ENCODE results near the gene MICB. TPM values are rescaled to one million over a fixed set of nuclear protein-coding genes. Genes with fewer than 3 reads are reported as not detected.

The MICB gene
- total and polyA plus RNA-seq, 9 of the 15 experiments (the other 6 are each of a cell fraction or from before 2014, with no cell fraction given) = 13.3 to 34.5 (median 19.8) TPM

DNA sequence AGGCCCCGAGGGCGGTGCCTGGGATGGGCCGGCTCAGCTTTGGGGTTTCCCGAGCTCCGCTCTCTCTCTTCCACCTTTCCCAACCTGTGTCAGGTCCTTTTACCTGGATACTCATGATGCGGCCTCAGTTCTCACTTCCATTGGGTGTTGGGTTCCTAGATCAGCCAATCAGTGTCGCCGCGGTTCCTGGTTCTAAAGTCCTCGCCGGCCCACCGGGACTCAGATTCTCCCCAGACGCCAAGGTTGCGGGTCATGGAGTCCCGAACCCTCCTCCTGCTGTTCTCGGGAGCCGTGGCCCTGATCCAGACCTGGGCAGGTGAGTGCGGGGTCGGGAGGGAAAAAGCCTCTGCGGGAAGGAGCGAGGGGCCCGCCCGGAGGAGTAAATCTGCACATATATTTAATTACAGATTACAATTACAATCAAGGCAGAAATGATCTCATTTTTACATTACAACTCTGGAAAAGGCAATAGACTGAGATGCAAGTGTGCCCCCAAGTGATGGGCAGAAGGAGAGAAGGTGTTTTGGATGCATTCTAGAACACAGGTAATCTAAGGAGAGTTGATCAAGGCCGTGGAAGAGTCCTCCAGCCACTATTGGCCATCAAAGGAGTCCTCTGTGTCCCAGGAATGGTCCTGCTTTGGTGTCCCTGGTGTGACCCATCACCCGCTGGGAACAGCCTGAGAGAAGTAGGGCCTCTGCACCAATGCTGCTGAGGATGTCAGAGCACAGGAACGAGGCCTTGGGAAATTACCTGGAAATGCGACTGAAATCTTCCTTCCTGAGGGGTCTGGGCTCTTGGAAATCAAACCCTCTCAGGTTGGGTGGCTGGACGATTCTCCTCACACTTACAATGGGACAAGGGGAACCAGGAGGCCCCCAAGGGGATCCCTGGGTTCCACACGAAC lies 34.7 kb upstream of the MICB start (continued):
- TF ChIP-seq CHD1 (IDR thresholded peaks at IDR 0.05; ENCODE audit: low read length) (no peak), TRIM25 (IDR thresholded peaks at IDR 0.05; ENCODE audit: borderline replicate concordance) (no peak), FOXA3 (CRISPR knock-in tag; conservative IDR thresholded peaks at IDR 0.05 in 1 of 2, IDR thresholded peaks at IDR 0.05 in 1 of 2) (no peak), FOS (IDR thresholded peaks at IDR 0.05; ENCODE audit: extremely low read depth, insufficient read length) (peak; percentile 81), TCF3 (CRISPR knock-in tag; IDR thresholded peaks at IDR 0.05) (no peak), TARDBP (IDR thresholded peaks at IDR 0.05) (no peak), MCM3 (IDR thresholded peaks at IDR 0.05) (no peak), EGR1 (conservative IDR thresholded peaks at IDR 0.05) (no peak), FOXK1 (CRISPR knock-in tag; IDR thresholded peaks at IDR 0.05; ENCODE audit: borderline replicate concordance) (no peak), EHMT2 (IDR thresholded peaks at IDR 0.05) (no peak), ATF1 (CRISPR knock-in tag; IDR thresholded peaks at IDR 0.05) (no peak), ATF1 (tag; IDR thresholded peaks at IDR 0.05) (peak; percentile 92), MYC (IDR thresholded peaks at IDR 0.05; ENCODE audit: low read depth, low read length) (no peak), MYC (CRISPR knock-in tag; IDR thresholded peaks at IDR 0.05; ENCODE audit: borderline replicate concordance, low read depth) (no peak), FOXP1 (CRISPR knock-in tag; IDR thresholded peaks at IDR 0.05) (no peak), SP1 (CRISPR knock-in tag; IDR thresholded peaks at IDR 0.05) (no peak), SOX6 (IDR thresholded peaks at IDR 0.05) (no peak), RBM25 (IDR thresholded peaks at IDR 0.05; ENCODE audit: low read depth, low read length, severe bottlenecking) (peak; percentile 52)
- TF ChIP-seq, protein P1, sequence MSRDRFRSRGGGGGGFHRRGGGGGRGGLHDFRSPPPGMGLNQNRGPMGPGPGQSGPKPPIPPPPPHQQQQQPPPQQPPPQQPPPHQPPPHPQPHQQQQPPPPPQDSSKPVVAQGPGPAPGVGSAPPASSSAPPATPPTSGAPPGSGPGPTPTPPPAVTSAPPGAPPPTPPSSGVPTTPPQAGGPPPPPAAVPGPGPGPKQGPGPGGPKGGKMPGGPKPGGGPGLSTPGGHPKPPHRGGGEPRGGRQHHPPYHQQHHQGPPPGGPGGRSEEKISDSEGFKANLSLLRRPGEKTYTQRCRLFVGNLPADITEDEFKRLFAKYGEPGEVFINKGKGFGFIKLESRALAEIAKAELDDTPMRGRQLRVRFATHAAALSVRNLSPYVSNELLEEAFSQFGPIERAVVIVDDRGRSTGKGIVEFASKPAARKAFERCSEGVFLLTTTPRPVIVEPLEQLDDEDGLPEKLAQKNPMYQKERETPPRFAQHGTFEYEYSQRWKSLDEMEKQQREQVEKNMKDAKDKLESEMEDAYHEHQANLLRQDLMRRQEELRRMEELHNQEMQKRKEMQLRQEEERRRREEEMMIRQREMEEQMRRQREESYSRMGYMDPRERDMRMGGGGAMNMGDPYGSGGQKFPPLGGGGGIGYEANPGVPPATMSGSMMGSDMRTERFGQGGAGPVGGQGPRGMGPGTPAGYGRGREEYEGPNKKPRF (IDR thresholded peaks at IDR 0.05; ENCODE audit: low read depth, low read length) = no peak
- TF ChIP-seq, protein P2, sequence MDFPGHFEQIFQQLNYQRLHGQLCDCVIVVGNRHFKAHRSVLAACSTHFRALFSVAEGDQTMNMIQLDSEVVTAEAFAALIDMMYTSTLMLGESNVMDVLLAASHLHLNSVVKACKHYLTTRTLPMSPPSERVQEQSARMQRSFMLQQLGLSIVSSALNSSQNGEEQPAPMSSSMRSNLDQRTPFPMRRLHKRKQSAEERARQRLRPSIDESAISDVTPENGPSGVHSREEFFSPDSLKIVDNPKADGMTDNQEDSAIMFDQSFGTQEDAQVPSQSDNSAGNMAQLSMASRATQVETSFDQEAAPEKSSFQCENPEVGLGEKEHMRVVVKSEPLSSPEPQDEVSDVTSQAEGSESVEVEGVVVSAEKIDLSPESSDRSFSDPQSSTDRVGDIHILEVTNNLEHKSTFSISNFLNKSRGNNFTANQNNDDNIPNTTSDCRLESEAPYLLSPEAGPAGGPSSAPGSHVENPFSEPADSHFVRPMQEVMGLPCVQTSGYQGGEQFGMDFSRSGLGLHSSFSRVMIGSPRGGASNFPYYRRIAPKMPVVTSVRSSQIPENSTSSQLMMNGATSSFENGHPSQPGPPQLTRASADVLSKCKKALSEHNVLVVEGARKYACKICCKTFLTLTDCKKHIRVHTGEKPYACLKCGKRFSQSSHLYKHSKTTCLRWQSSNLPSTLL (IDR thresholded peaks at IDR 0.05) = no peak
- TF ChIP-seq, protein P3, sequence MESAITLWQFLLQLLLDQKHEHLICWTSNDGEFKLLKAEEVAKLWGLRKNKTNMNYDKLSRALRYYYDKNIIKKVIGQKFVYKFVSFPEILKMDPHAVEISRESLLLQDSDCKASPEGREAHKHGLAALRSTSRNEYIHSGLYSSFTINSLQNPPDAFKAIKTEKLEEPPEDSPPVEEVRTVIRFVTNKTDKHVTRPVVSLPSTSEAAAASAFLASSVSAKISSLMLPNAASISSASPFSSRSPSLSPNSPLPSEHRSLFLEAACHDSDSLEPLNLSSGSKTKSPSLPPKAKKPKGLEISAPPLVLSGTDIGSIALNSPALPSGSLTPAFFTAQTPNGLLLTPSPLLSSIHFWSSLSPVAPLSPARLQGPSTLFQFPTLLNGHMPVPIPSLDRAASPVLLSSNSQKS (CRISPR knock-in tag; IDR thresholded peaks at IDR 0.05) = no peak

All from K562 (cell line).